ENCODE data around the gene PTPRD. TPM values are rescaled to one million over a fixed set of nuclear protein-coding genes. Genes with fewer than 3 reads are reported as not detected.

PTPRD gene
- total and polyA plus RNA-seq, 2 of the 4 experiments (the other 2 are of a cell fraction), result 0.07 to 0.18 TPM

DNA sequence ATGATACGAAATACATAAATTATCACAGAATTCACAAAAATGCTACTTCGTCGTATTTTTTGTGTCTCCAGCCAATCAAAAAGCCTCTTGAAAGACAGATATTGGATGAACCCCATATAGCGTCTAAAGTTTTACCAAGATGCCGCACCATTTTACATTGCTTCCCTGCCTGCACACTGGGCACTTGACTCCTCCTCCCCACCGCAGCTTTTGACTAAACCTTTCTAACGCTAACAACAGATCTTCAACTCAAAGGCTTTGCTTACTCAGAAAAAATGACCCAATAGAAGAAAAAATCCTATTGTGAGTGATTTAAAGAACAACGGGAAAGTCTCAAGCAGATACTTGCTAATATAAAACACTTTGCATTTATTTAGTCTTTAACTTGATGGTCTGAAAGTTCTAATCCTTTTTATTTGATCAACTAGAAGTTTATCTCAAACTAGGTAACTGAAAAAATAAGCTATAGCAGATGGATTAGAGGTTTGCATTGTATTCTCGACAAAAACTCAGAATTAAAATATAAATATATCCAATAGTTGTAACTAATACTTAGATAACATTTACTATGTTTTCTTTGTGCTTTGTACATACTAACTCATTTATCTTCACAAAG lies 2204.1 kb downstream of the PTPRD start:
- Histone ChIP-seq H2BK5ac (ENCODE audit: low read depth, low read length, poor library complexity, severe bottlenecking) (no peak overlapping the region), H3K4ac (ENCODE audit: low read depth, low read length) (no peak overlapping the region), H3K4me2 (ENCODE audit: low read depth, low read length) (no peak overlapping the region), H4K91ac (ENCODE audit: insufficient read depth, low read depth, low read length) (no peak overlapping the region), H3K4me3 (ENCODE audit: insufficient read depth, low read depth, low read length) (no peak overlapping the region), H2BK120ac (ENCODE audit: low read depth, low read length) (no peak overlapping the region), H3K27ac (ENCODE audit: insufficient read depth, low read length) (no peak overlapping the region), H3K9ac (ENCODE audit: low read depth, low read length) (no peak overlapping the region), H3K56ac (ENCODE audit: extremely low read depth, insufficient read depth, low read length) (no peak overlapping the region), H2AFZ (replicated peaks; ENCODE audit: low read length, poor library complexity) (no peak overlapping the region), H3K18ac (ENCODE audit: low read depth, low read length) (no peak overlapping the region), H4K8ac (ENCODE audit: low read depth in 2 of 2, low read length in 2 of 2) (no peak overlapping the region), H3K14ac (replicated peaks; ENCODE audit: low read depth, low read length) (no peak overlapping the region), H4K5ac (ENCODE audit: low read depth, low read length) (no peak overlapping the region), H2BK15ac (ENCODE audit: low read depth, low read length) (no peak overlapping the region), H3K9me1 (ENCODE audit: insufficient read depth, low read length) (no peaks in the 10 kb centered on the region), H3K23ac (ENCODE audit: low read depth, low read length) (no peak overlapping the region), H2AK9ac (replicated peaks; ENCODE audit: low read depth, low read length, poor library complexity) (no peak overlapping the region), H3K27me3 (ENCODE audit: control insufficient read depth, insufficient read depth, low read length) (no peaks in the 10 kb centered on the region), H3K36me3 (ENCODE audit: control insufficient read depth, insufficient read depth, low read length) (no peaks in the 10 kb centered on the region), H3K9me3 (ENCODE audit: control insufficient read depth, insufficient read depth, low read length) (no peaks in the 10 kb centered on the region; the same call in 1 of the 2 replicates), H4K20me1 (ENCODE audit: insufficient read depth, low read length) (no peaks in the 10 kb centered on the region), H2BK20ac (ENCODE audit: low read depth, low read length) (no peak overlapping the region), H3K79me1 (ENCODE audit: low read depth in 1 of 2, low read length in 2 of 2) (no peaks in the 10 kb centered on the region), H2AK5ac (ENCODE audit: low read depth, low read length) (no peak overlapping the region), H3K4me1 (ENCODE audit: control insufficient read depth, insufficient read depth, low read length) (no peaks in the 10 kb centered on the region)
- TF ChIP-seq RCOR1 (IDR thresholded peaks at IDR 0.05; ENCODE audit: insufficient replicate concordance, low read length) (no peak), CEBPB (IDR thresholded peaks at IDR 0.05; ENCODE audit: low read depth, low read length) (no peak), MAZ (IDR thresholded peaks at IDR 0.05; ENCODE audit: borderline replicate concordance, low read depth, low read length) (no peak)
- TF ChIP-seq, protein P1, sequence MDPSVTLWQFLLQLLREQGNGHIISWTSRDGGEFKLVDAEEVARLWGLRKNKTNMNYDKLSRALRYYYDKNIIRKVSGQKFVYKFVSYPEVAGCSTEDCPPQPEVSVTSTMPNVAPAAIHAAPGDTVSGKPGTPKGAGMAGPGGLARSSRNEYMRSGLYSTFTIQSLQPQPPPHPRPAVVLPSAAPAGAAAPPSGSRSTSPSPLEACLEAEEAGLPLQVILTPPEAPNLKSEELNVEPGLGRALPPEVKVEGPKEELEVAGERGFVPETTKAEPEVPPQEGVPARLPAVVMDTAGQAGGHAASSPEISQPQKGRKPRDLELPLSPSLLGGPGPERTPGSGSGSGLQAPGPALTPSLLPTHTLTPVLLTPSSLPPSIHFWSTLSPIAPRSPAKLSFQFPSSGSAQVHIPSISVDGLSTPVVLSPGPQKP (IDR thresholded peaks at IDR 0.05; ENCODE audit: borderline replicate concordance, low read depth, low read length), result no peak
- TF ChIP-seq, protein P2, sequence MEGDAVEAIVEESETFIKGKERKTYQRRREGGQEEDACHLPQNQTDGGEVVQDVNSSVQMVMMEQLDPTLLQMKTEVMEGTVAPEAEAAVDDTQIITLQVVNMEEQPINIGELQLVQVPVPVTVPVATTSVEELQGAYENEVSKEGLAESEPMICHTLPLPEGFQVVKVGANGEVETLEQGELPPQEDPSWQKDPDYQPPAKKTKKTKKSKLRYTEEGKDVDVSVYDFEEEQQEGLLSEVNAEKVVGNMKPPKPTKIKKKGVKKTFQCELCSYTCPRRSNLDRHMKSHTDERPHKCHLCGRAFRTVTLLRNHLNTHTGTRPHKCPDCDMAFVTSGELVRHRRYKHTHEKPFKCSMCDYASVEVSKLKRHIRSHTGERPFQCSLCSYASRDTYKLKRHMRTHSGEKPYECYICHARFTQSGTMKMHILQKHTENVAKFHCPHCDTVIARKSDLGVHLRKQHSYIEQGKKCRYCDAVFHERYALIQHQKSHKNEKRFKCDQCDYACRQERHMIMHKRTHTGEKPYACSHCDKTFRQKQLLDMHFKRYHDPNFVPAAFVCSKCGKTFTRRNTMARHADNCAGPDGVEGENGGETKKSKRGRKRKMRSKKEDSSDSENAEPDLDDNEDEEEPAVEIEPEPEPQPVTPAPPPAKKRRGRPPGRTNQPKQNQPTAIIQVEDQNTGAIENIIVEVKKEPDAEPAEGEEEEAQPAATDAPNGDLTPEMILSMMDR (conservative IDR thresholded peaks at IDR 0.05; ENCODE audit: low read depth, low read length), result no peak
- BruUV-seq (replicated peaks), result no TSS peak
- DNase-seq (no peak), ATAC-seq (ENCODE audit: low read depth) (no peak)
- in situ Hi-C loops (cut with MboI; ENCODE audit: low sequenced_read_pairs), result no loop called here
- 93% methylated on average over 3 of the region's 9 CpGs; no CpG with 5 or more reads in 1 of the 2 experiments for WGBS, 2 experiments (ENCODE audit: extremely low coverage in 2 of 2, insufficient read length in 1 of 2)
- POLR2A ChIA-PET (ENCODE audit: unreplicated experiment), result no interaction called here
- CTCF ChIA-PET, result no interaction called here
- intact Hi-C loops (cut with micrococcal nuclease), result no loop called here
- dilution Hi-C loops (cut with HindIII; ENCODE audit: low sequenced_read_pairs, unreplicated experiment), result no loop called here
